ENCODE measurements around the gene ATF2.

Gene ATF2

GRCh38 chr2:175076272-175076671 is 91.7 kb downstream of the ATF2 start:
- DNase-seq (ENCODE audit: low read depth), result no peak
- no peak overlapping the region for H3K4me3 ChIP-seq (ENCODE audit: low read depth, low read length)
- TF ChIP-seq MYC (IDR thresholded peaks at IDR 0.05; ENCODE audit: low read depth, low read length) (no peak), POLR2A (IDR thresholded peaks at IDR 0.05; ENCODE audit: extremely low read depth, insufficient read length) (no peak)

- no peak overlapping the region for H3K4me3 ChIP-seq (ENCODE audit: low read depth, low read length)
- DNase-seq (ENCODE audit: low read depth), result no peak
- TF ChIP-seq MAX (IDR thresholded peaks at IDR 0.05; ENCODE audit: low read depth, low read length) (no peak), MYC (IDR thresholded peaks at IDR 0.05; ENCODE audit: low read depth, low read length) (no peak), CTCF (IDR thresholded peaks at IDR 0.05; ENCODE audit: low read depth, low read length) (no peak), POLR2A (IDR thresholded peaks at IDR 0.05; ENCODE audit: extremely low read depth, insufficient read length) (no peak)
Measured at GRCh38 chr2:175074478-175074877, 93.5 kb downstream of the ATF2 start.

- DNase-seq (ENCODE audit: low read depth), result no peak
- no peak for TF ChIP-seq MYC (IDR thresholded peaks at IDR 0.05; ENCODE audit: low read depth, low read length)
- no peak for TF ChIP-seq MAX (IDR thresholded peaks at IDR 0.05; ENCODE audit: low read depth, low read length)
- TF ChIP-seq POLR2A (IDR thresholded peaks at IDR 0.05; ENCODE audit: extremely low read depth, insufficient read length), result no peak
- TF ChIP-seq CTCF (IDR thresholded peaks at IDR 0.05; ENCODE audit: low read depth, low read length), result no peak
- H3K4me3 ChIP-seq (ENCODE audit: low read depth, low read length), result no peak overlapping the region
Measured at GRCh38 chr2:175068534-175068933, 99.5 kb downstream of the ATF2 start.

- no peak for DNase-seq (ENCODE audit: low read depth)
- H3K4me3 ChIP-seq (ENCODE audit: low read depth, low read length), result no peak overlapping the region
- no peak for TF ChIP-seq CTCF (IDR thresholded peaks at IDR 0.05; ENCODE audit: low read depth, low read length)
- no peak for TF ChIP-seq MYC (IDR thresholded peaks at IDR 0.05; ENCODE audit: low read depth, low read length)
- TF ChIP-seq MAX (IDR thresholded peaks at IDR 0.05; ENCODE audit: low read depth, low read length), result no peak
- TF ChIP-seq POLR2A (IDR thresholded peaks at IDR 0.05; ENCODE audit: extremely low read depth, insufficient read length), result no peak
Measured at GRCh38 chr2:175066411-175066810, 101.6 kb downstream of the ATF2 start.

- no peak for TF ChIP-seq MYC (IDR thresholded peaks at IDR 0.05; ENCODE audit: low read depth, low read length)
- no peak for TF ChIP-seq POLR2A (IDR thresholded peaks at IDR 0.05; ENCODE audit: extremely low read depth, insufficient read length)
- TF ChIP-seq MAX (IDR thresholded peaks at IDR 0.05; ENCODE audit: low read depth, low read length), result no peak
- no peak for TF ChIP-seq CTCF (IDR thresholded peaks at IDR 0.05; ENCODE audit: low read depth, low read length)
- H3K4me3 ChIP-seq (ENCODE audit: low read depth, low read length), result no peak overlapping the region
- DNase-seq (ENCODE audit: low read depth), result no peak
Measured at GRCh38 chr2:175064797-175065196, 103.2 kb downstream of the ATF2 start.

GRCh38 chr2:175063741-175064140 is 104.3 kb downstream of the ATF2 start:
- no peak for DNase-seq (ENCODE audit: low read depth)

More at GRCh38 chr2:175063741-175064140, 104.3 kb downstream of the ATF2 start:
- no peak for TF ChIP-seq MYC (IDR thresholded peaks at IDR 0.05; ENCODE audit: low read depth, low read length)
- no peak for TF ChIP-seq MAX (IDR thresholded peaks at IDR 0.05; ENCODE audit: low read depth, low read length)
- no peak for TF ChIP-seq POLR2A (IDR thresholded peaks at IDR 0.05; ENCODE audit: extremely low read depth, insufficient read length)
- TF ChIP-seq CTCF (IDR thresholded peaks at IDR 0.05; ENCODE audit: low read depth, low read length), result no peak
- H3K4me3 ChIP-seq (ENCODE audit: low read depth, low read length), result no peak overlapping the region

Measured in NB4 (cell line).